ENCODE measurements around the gene CDC42BPG. TPM values are rescaled to one million over a fixed set of nuclear protein-coding genes. Genes with fewer than 3 reads are reported as not detected.

Gene CDC42BPG
- total RNA-seq, 4 donors from 2014 or later: 0.33 to 0.46 (median 0.39) TPM; not detected in 1

- intact Hi-C loops (cut with DNase I): no loop called here
- peaks cover 4 to 5% (median 4%) of the 10 kb centered on the region in 4 donors for H3K4me1 ChIP-seq
- H3K27ac ChIP-seq (replicated peaks in 1 of 4): no peak overlapping the region
- H3K27me3 ChIP-seq: peaks cover 0 to under 1% (median 0%) of the 10 kb centered on the region in 4 donors
- H3K9me3 ChIP-seq: no peaks in the 10 kb centered on the region
- no peak for TF ChIP-seq POLR2AphosphoS5 (IDR thresholded peaks at IDR 0.05)
- TF ChIP-seq CTCF (IDR thresholded peaks at IDR 0.05): no peak
- TF ChIP-seq POLR2A (IDR thresholded peaks at IDR 0.05; ENCODE audit: low read depth): no peak
- TF ChIP-seq EP300 (IDR thresholded peaks at IDR 0.05): no peak
- WGBS: 91% methylated on average over 8 of the region's 13 CpGs
- DNase-seq (ENCODE audit: extremely low spot score): no peak
- no peak overlapping the region for H3K4me3 ChIP-seq
- no peaks in the 10 kb centered on the region for H3K36me3 ChIP-seq
These were observed 5.1 kb downstream of the CDC42BPG start for GRCh38 chr11:64839335-64839734.

GRCh38 chr11:64838600-64839334 lies 5.7 kb downstream of the CDC42BPG start:
- Histone ChIP-seq H3K27me3 (no peaks in the 10 kb centered on the region), H3K4me3 (no peak overlapping the region), H3K36me3 (no peaks in the 10 kb centered on the region), H3K9me3 (no peaks in the 10 kb centered on the region), H3K27ac (replicated peaks in 1 of 4) (no peak overlapping the region), H3K4me1 (no peaks in the 10 kb centered on the region)
- DNase-seq (ENCODE audit: extremely low spot score): no peak
- TF ChIP-seq POLR2A (IDR thresholded peaks at IDR 0.05; ENCODE audit: low read depth): no peak
- intact Hi-C loops (cut with DNase I): no loop called here
- 93% methylated on average over 19 of the region's 28 CpGs for WGBS

- WGBS: 89% methylated on average over 6 of the region's 10 CpGs
- intact Hi-C loops (cut with DNase I): no loop called here
- no peak overlapping the region for H3K4me3 ChIP-seq
- no peaks in the 10 kb centered on the region for H3K4me1 ChIP-seq
- H3K27ac ChIP-seq (replicated peaks in 1 of 4): no peak overlapping the region
- no peaks in the 10 kb centered on the region for H3K36me3 ChIP-seq
- no peaks in the 10 kb centered on the region for H3K9me3 ChIP-seq
- no peaks in the 10 kb centered on the region for H3K27me3 ChIP-seq
- no peak for DNase-seq (ENCODE audit: extremely low spot score)
- TF ChIP-seq POLR2AphosphoS5 (IDR thresholded peaks at IDR 0.05): no peak
- TF ChIP-seq POLR2A (IDR thresholded peaks at IDR 0.05; ENCODE audit: low read depth): no peak
- no peak for TF ChIP-seq EP300 (IDR thresholded peaks at IDR 0.05)
- TF ChIP-seq CTCF (IDR thresholded peaks at IDR 0.05): no peak
These were observed 6.5 kb downstream of the CDC42BPG start for GRCh38 chr11:64837887-64838351.

GRCh38 chr11:64836448-64837072 lies 7.9 kb downstream of the CDC42BPG start:
- no peaks in the 10 kb centered on the region for H3K27me3 ChIP-seq
- WGBS: 90% methylated on average over 3 of the region's 16 CpGs
- intact Hi-C loops (cut with DNase I): no loop called here

More at GRCh38 chr11:64836448-64837072, 7.9 kb downstream of the CDC42BPG start:
- no peak overlapping the region for H3K4me3 ChIP-seq
- H3K27ac ChIP-seq (replicated peaks in 1 of 4): no peak overlapping the region
- H3K4me1 ChIP-seq: no peaks in the 10 kb centered on the region
- no peaks in the 10 kb centered on the region for H3K36me3 ChIP-seq
- H3K9me3 ChIP-seq: no peaks in the 10 kb centered on the region
- no peak for DNase-seq (ENCODE audit: extremely low spot score)
- TF ChIP-seq POLR2AphosphoS5 (IDR thresholded peaks at IDR 0.05) (no peak), CTCF (IDR thresholded peaks at IDR 0.05) (no peak), EP300 (IDR thresholded peaks at IDR 0.05) (no peak), POLR2A (IDR thresholded peaks at IDR 0.05; ENCODE audit: low read depth) (no peak)

All from esophagus muscularis mucosa (tissue), 4 donors.